PC-3 (cell line): ENCODE results near the gene PACS1. TPM values are rescaled to one million over a fixed set of nuclear protein-coding genes. Genes with fewer than 3 reads are reported as not detected.

ENCODE experiments used
- ATAC-seq: fragments of 200-7000 bp; cut with Tn5 transposase; 2 replicates; pipeline ENCODE4 v1.9.1; 2020; ENCODE audit warnings: mild to moderate bottlenecking, moderate library complexity
- BruUV-seq: library from RNA; stranded (reverse); fragments of 400-500 nt; replicated peaks from 2 replicates; lab custom pipeline; 2021; lab: Mats Ljungman, UMichigan
- CTCF ChIA-PET: fragments of 300-600 bp; sonication (Branson Sonifier 250); formaldehyde crosslinking; loops from one replicate; lab custom pipeline; 2022; ENCODE audit warnings: antibody characterized with exemption; lab: Charles Lee
- POLR2A ChIA-PET: fragments of 300-600 bp; sonication (Branson Sonifier 250); formaldehyde crosslinking; loops from one replicate; lab custom pipeline; 2022; ENCODE audit warnings: antibody characterized with exemption; ENCODE audit not compliant: unreplicated experiment; lab: Charles Lee
- DNase-seq: peaks from one replicate; pipeline ENCODE4 v3.0.0-alpha.2; 2015
- H2AFZ ChIP-seq: fragments of 300-600 bp; sonication (generic); 2 replicates; pipeline ENCODE4 v1.6.0; 2016; ENCODE audit warnings: antibody characterized with exemption, low read length
- H3F3A ChIP-seq: fragments of 300-600 bp; sonication (generic); one replicate; pipeline ENCODE4 v1.6.0; 2017; ENCODE audit warnings: antibody characterized with exemption, low read length, control low read depth, mild to moderate bottlenecking; ENCODE audit not compliant: unreplicated experiment
- H3K27ac ChIP-seq: fragments of 300-600 bp; sonication (generic); 2 replicates; pipeline ENCODE4 v1.5.1; 2016; ENCODE audit warnings: mild to moderate bottlenecking, low read length
- H3K27me3 ChIP-seq: fragments of 300-600 bp; sonication (generic); 2 replicates; pipeline ENCODE4 v1.6.1; 2016; ENCODE audit warnings: low read length, mixed read lengths
- H3K36me3 ChIP-seq: fragments of 300-600 bp; sonication (generic); 2 replicates; pipeline ENCODE4 v1.6.1; 2016; ENCODE audit warnings: low read depth, mixed run types, low read length, mixed read lengths
- H3K4me1 ChIP-seq: fragments of 300-600 bp; sonication (generic); 2 replicates; pipeline ENCODE4 v1.5.1; 2016; ENCODE audit warnings: low read length; ENCODE audit not compliant: insufficient read depth
- H3K4me2 ChIP-seq: fragments of 300-600 bp; sonication (generic); 2 replicates; pipeline ENCODE4 v1.6.0; 2016; ENCODE audit warnings: low read length
- H3K4me3 ChIP-seq: fragments of 300-600 bp; sonication (generic); 2 replicates; pipeline ENCODE4 v1.5.1; 2016; ENCODE audit warnings: mild to moderate bottlenecking, low read length, mixed read lengths
- H3K79me2 ChIP-seq: fragments of 300-600 bp; sonication (generic); 2 replicates; pipeline ENCODE4 v1.6.1; 2017; ENCODE audit warnings: low read length, mixed read lengths
- H3K9ac ChIP-seq: fragments of 300-600 bp; sonication (generic); 2 replicates; pipeline ENCODE4 v1.6.0; 2016; ENCODE audit warnings: mild to moderate bottlenecking, low read length
- H3K9me2 ChIP-seq: fragments of 300-600 bp; sonication (generic); replicated peaks from 2 replicates; pipeline ENCODE4 v1.6.1; 2016; ENCODE audit warnings: mixed run types, low read length, mixed read lengths
- H3K9me3 ChIP-seq: fragments of 300-600 bp; sonication (generic); 2 replicates; pipeline ENCODE4 v1.6.1; 2016; ENCODE audit warnings: low read length, mixed read lengths
- H4K20me1 ChIP-seq: fragments of 300-600 bp; sonication (generic); 2 replicates; pipeline ENCODE4 v1.6.1; 2016; ENCODE audit warnings: low read length, mixed read lengths
- EZH2 ChIP-seq: fragments of 300-600 bp; sonication (generic); IDR thresholded peaks from one replicate; pipeline ENCODE4 v1.6.1; 2017; ENCODE audit warnings: antibody characterized with exemption, mild to moderate bottlenecking, low read length; ENCODE audit not compliant: unreplicated experiment
- EZH2phosphoT487 ChIP-seq: fragments of 300-600 bp; sonication (generic); IDR thresholded peaks from 2 replicates; pipeline ENCODE4 v1.6.1; 2018; ENCODE audit warnings: mild to moderate bottlenecking, antibody characterized with exemption, low read length, borderline replicate concordance
- intact Hi-C: fragments of 100-400 bp; cut with micrococcal nuclease; formaldehyde crosslinking; loops from 2 replicates; pipeline ENCODE4 v1.9.0; 2023
- total RNA-seq: library from RNA; depleted of rRNA; stranded (reverse); fragments of >200 nt; gene quantifications from 2 replicates; pipeline ENCODE4 v1.2.3, GENCODE V29; 2014
- TF ChIP-seq, protein P1 (sequence below): fragments of 300-600 bp; sonication (generic); conservative IDR thresholded peaks from 2 replicates; pipeline ENCODE4 v1.5.1; 2017; ENCODE audit warnings: antibody characterized with exemption, low read depth, mild to moderate bottlenecking, low read length

The PACS1 gene
- total RNA-seq, 1 experiment from 2014 or later: 28.7 TPM

DNA sequence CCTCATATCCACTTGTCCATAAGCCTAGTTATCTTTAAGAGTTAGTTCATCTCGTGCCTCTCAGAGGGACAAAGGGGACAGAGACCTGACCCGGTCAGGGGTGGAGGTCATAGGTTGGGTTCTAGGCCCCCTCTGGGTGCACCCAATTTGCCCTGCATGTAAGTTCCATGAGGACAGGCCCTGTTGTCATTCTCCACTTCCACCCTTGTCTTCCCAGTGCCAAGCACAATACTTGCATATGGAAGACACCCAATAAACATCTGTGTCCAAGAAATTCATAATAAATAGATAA lies 220.2 kb downstream of the PACS1 start:
- TF ChIP-seq EZH2 (no peak), EZH2phosphoT487 (no peak)
- TF ChIP-seq, protein P1, sequence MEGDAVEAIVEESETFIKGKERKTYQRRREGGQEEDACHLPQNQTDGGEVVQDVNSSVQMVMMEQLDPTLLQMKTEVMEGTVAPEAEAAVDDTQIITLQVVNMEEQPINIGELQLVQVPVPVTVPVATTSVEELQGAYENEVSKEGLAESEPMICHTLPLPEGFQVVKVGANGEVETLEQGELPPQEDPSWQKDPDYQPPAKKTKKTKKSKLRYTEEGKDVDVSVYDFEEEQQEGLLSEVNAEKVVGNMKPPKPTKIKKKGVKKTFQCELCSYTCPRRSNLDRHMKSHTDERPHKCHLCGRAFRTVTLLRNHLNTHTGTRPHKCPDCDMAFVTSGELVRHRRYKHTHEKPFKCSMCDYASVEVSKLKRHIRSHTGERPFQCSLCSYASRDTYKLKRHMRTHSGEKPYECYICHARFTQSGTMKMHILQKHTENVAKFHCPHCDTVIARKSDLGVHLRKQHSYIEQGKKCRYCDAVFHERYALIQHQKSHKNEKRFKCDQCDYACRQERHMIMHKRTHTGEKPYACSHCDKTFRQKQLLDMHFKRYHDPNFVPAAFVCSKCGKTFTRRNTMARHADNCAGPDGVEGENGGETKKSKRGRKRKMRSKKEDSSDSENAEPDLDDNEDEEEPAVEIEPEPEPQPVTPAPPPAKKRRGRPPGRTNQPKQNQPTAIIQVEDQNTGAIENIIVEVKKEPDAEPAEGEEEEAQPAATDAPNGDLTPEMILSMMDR: no peak
- CTCF ChIA-PET: no interaction called here
- H3K27ac ChIP-seq: no peak overlapping the region
- H3K36me3 ChIP-seq: no peaks in the 10 kb centered on the region
- H2AFZ ChIP-seq: no peak overlapping the region
- H3K9me3 ChIP-seq: no peaks in the 10 kb centered on the region
- peaks cover 12% of the 10 kb centered on the region for H3K27me3 ChIP-seq
- peaks cover 23% of the 10 kb centered on the region for H3K79me2 ChIP-seq
- H3K4me2 ChIP-seq: peak overlapping the region; percentile 91
- BruUV-seq: no TSS peak
- H3K4me3 ChIP-seq: peak overlapping the region; percentile 90; the same call in 1 of the 2 replicates
- H4K20me1 ChIP-seq: no peaks in the 10 kb centered on the region
- no peak overlapping the region for H3K9ac ChIP-seq
- ATAC-seq: no peak
- peaks cover 18% of the 10 kb centered on the region for H3K4me1 ChIP-seq
- intact Hi-C loops: no loop called here
- POLR2A ChIA-PET: no interaction called here
- no peaks in the 10 kb centered on the region for H3F3A ChIP-seq
- no peak for DNase-seq
- no peaks in the 10 kb centered on the region for H3K9me2 ChIP-seq

DNA sequence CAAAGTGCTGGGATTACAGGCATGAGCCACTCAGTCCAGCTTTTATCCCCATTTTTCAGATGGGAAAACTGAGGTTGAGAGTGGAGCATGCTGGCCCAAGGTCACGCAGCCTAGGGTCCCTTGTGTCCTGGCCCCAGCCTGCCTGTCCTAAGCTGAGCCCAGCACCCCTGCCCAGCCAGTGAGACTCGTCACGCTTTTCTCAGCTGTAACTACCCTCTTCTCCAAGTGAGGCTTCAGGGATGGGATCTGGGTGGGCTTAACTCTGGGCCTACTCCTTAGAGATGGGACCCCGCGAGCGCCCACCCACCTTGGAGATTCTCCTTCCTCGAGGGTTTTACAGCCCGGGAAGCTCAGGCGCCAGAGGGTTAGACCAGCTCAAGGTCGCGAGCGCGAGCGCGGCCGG lies 221.2 kb downstream of the PACS1 start:
- Histone ChIP-seq H3K4me1 (peaks cover 18% of the 10 kb centered on the region), H3K4me3 (no peak overlapping the region), H3K27ac (no peak overlapping the region), H3K9me3 (no peaks in the 10 kb centered on the region), H3K9ac (no peak overlapping the region), H2AFZ (no peak overlapping the region), H3K79me2 (peaks cover 23% of the 10 kb centered on the region), H4K20me1 (no peaks in the 10 kb centered on the region), H3K9me2 (no peaks in the 10 kb centered on the region), H3K4me2 (no peak overlapping the region), H3K27me3 (peaks cover 12% of the 10 kb centered on the region), H3K36me3 (no peaks in the 10 kb centered on the region), H3F3A (no peaks in the 10 kb centered on the region)
- ATAC-seq (no peak), DNase-seq (no peak)
- ChIA-PET CTCF (interaction anchor here (0.5 to 0.6 kb wide), 2 partner anchors 511 to 721 kb away, joined by 3 to 4 read pairs; partner anchors contain the start of gene ZNRD2), POLR2A (no interaction called here)
- intact Hi-C loops: no loop called here
- TF ChIP-seq, protein P1: no peak
- TF ChIP-seq EZH2phosphoT487: no peak
- no TSS peak for BruUV-seq

DNA sequence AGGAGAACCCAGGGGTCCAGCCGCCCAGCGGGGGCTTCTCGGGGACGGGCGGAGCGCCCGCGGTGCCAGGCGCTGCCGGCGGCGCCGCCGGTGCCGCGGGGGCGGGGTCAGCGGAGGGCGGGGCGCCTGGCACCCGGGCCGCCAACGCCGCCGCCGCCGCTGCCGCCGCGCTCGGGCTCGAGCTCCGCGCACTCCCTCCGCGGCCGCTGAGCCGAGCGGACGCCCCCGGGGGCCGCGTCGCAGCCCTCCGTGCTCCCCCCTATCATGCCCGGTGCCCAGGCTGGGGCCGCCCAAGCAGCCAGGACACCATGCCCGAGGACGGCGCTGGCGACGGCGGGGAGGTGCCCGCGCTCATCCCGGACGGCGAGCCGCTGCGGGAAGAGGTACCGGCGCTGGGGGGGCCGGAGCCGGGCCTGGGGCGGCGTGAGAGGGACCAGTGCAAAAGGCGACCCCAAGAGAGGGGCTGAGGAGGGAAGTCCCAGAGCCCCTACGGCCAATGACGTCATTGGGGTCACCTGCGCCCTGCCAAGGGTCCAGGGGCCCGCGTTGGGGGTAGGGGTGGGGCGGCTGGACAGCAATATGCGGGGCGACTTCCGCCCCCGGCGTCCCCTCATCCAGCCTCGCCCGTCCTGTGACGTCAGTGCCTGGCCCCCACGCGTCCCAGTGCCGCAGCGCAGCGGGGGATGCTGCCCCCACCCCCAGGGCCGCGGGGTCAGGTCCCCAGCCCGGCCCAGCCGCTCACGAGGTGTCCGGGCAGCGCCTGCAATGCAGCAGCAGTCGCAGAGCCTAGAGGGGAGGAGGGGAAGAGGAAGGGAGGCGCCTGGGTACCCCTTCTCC lies 221.9 kb downstream of the PACS1 start, which contains the start of gene TMEM151A:
Gene TMEM151A (plus strand): TSS at position 189 of the 837 bp plus-strand sequence. CDS start 120 bp downstream, at position 309.
- Histone ChIP-seq H3K79me2 (peaks cover 19% of the 10 kb centered on the region), H4K20me1 (no peaks in the 10 kb centered on the region), H3K9me2 (no peaks in the 10 kb centered on the region), H3F3A (no peaks in the 10 kb centered on the region), H3K36me3 (no peaks in the 10 kb centered on the region), H3K27me3 (peaks cover 12% of the 10 kb centered on the region), H3K27ac (no peak within 1 kb of the TSS), H3K9ac (no peak within 1 kb of the TSS), H2AFZ (no peak within 1 kb of the TSS), H3K4me1 (peaks cover 18% of the 10 kb centered on the region), H3K4me2 (no peak within 1 kb of the TSS), H3K4me3 (no peak within 1 kb of the TSS), H3K9me3 (no peaks in the 10 kb centered on the region)
- TF ChIP-seq, protein P1: no peak
- no peak for TF ChIP-seq EZH2
- BruUV-seq: no TSS peak
- ATAC-seq: no peak
- POLR2A ChIA-PET: no interaction called here
- no peak for DNase-seq
- CTCF ChIA-PET: interaction anchor here (0.5 to 0.6 kb wide), 2 partner anchors 512 to 722 kb away, joined by 3 to 4 read pairs; partner anchors contain the start of gene ZNRD2
- intact Hi-C loops: no loop called here
